Smooth muscle cell (in vitro differentiated cells): Measurements from ENCODE around the gene TRIM8. TPM values are rescaled to one million over a fixed set of nuclear protein-coding genes. Genes with fewer than 3 reads are reported as not detected.

Experiments
- DNase-seq: peaks from one replicate; lab custom pipeline; 2025; ENCODE audit not compliant: unreplicated experiment; lab: John Stamatoyannopoulos, UW
- H2AFZ ChIP-seq: fragments of 200-600 bp; sonication (generic); 2 replicates; pipeline ENCODE4 v1.6.0; 2016; ENCODE audit warnings: antibody characterized with exemption, low read depth, mild to moderate bottlenecking
- H3F3A ChIP-seq: fragments of 200-600 bp; sonication (generic); 2 replicates; pipeline ENCODE4 v1.6.0; 2017; ENCODE audit warnings: antibody characterized with exemption, low read depth
- H3K27ac ChIP-seq: fragments of 200-600 bp; sonication (generic); 2 replicates; pipeline ENCODE4 v1.5.1; 2016; ENCODE audit warnings: low read depth, mild to moderate bottlenecking
- H3K27me3 ChIP-seq: fragments of 200-600 bp; sonication (generic); 2 replicates; pipeline ENCODE4 v1.6.1; 2016; ENCODE audit warnings: low read depth, mild to moderate bottlenecking
- H3K36me3 ChIP-seq: fragments of 200-600 bp; sonication (generic); 2 replicates; pipeline ENCODE4 v1.5.1; 2016; ENCODE audit warnings: low read depth
- H3K4me1 ChIP-seq: fragments of 200-600 bp; sonication (generic); 2 replicates; pipeline ENCODE4 v1.5.1; 2016; ENCODE audit warnings: low read depth
- H3K4me2 ChIP-seq: fragments of 200-600 bp; sonication (generic); 2 replicates; pipeline ENCODE4 v1.6.0; 2016; ENCODE audit warnings: mild to moderate bottlenecking
- H3K4me3 ChIP-seq: fragments of 200-600 bp; sonication (generic); 2 replicates; pipeline ENCODE4 v1.5.1; 2016; ENCODE audit warnings: mild to moderate bottlenecking
- H3K79me2 ChIP-seq: fragments of 200-600 bp; sonication (generic); 2 replicates; pipeline ENCODE4 v1.6.0; 2016; ENCODE audit warnings: low read depth, mild to moderate bottlenecking
- H3K9ac ChIP-seq: fragments of 200-600 bp; sonication (generic); 2 replicates; pipeline ENCODE4 v1.6.0; 2016; ENCODE audit warnings: low read depth
- H3K9me3 ChIP-seq: fragments of 200-600 bp; sonication (generic); replicated peaks from 2 replicates; pipeline ENCODE4 v1.5.1; 2016; ENCODE audit warnings: low read depth
- H4K20me1 ChIP-seq: fragments of 200-600 bp; sonication (generic); 2 replicates; pipeline ENCODE4 v1.6.0; 2016; ENCODE audit warnings: low read depth
- WGBS: methylation state at CpG from one replicate; pipeline ENCODE4 v1.1.7; 2016; ENCODE audit warnings: low lambda C conversion rate; 5-methylcytosine and 5-hydroxymethylcytosine counted together
- polyA plus RNA-seq: library from polyadenylated mRNA; unstranded; fragments of >200 nt; fragmentation: Nextera tagmentation; extraction: Ambion mirVana; gene quantifications from 2 replicates; pipeline ENCODE4 v1.2.1, GENCODE V29; 2016
- total RNA-seq: library from RNA; depleted of rRNA; stranded (reverse); fragments of >200 nt; gene quantifications from 2 replicates; pipeline ENCODE4 v1.2.3, GENCODE V29; 2014
- TF ChIP-seq, protein P1 (sequence below): fragments of 200-600 bp; sonication (generic); IDR thresholded peaks from 2 replicates; pipeline ENCODE4 v1.5.1; 2017; ENCODE audit warnings: borderline replicate concordance, mild to moderate bottlenecking, antibody characterized with exemption; ENCODE audit not compliant: insufficient read depth, poor library complexity, severe bottlenecking

The TRIM8 gene
- total and polyA plus RNA-seq, 2 experiments from 2014 or later = 78.0 to 78.8 TPM

DNA sequence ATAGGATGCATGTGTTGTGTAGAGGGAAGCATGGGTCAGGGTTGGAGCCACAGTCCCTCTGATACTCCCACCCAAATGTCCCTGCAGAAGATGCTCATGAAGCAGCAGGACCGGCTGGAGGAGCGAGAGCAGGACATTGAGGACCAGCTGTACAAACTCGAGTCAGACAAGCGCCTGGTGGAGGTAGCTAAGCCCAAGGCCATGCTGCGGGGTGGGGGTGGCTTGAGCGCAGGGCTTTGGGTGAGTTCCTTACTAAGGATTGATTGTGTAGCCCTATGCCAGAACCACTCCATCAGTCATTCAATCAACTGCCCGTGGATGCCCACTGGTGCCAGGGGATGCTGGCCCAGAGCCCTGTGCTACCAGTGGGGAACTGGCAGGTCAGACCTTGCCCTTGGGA is 10.3 kb downstream of the TRIM8 start:
- peaks cover 16% of the 10 kb centered on the region for H3K4me1 ChIP-seq
- no peak overlapping the region for H3K9ac ChIP-seq
- peaks cover 52% of the 10 kb centered on the region for H3K79me2 ChIP-seq
- peaks cover 4% of the 10 kb centered on the region for H3F3A ChIP-seq
- H3K27me3 ChIP-seq = no peaks in the 10 kb centered on the region
- no peak overlapping the region for H2AFZ ChIP-seq
- H3K9me3 ChIP-seq = no peaks in the 10 kb centered on the region
- TF ChIP-seq, protein P1, sequence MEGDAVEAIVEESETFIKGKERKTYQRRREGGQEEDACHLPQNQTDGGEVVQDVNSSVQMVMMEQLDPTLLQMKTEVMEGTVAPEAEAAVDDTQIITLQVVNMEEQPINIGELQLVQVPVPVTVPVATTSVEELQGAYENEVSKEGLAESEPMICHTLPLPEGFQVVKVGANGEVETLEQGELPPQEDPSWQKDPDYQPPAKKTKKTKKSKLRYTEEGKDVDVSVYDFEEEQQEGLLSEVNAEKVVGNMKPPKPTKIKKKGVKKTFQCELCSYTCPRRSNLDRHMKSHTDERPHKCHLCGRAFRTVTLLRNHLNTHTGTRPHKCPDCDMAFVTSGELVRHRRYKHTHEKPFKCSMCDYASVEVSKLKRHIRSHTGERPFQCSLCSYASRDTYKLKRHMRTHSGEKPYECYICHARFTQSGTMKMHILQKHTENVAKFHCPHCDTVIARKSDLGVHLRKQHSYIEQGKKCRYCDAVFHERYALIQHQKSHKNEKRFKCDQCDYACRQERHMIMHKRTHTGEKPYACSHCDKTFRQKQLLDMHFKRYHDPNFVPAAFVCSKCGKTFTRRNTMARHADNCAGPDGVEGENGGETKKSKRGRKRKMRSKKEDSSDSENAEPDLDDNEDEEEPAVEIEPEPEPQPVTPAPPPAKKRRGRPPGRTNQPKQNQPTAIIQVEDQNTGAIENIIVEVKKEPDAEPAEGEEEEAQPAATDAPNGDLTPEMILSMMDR = no peak
- no peak overlapping the region for H3K4me2 ChIP-seq
- no peak for DNase-seq
- WGBS = 97% methylated on average over 7 of the region's 7 CpGs
- no peaks in the 10 kb centered on the region for H3K36me3 ChIP-seq
- no peak overlapping the region for H3K27ac ChIP-seq
- H3K4me3 ChIP-seq = no peak overlapping the region
- H4K20me1 ChIP-seq = peaks cover 89% of the 10 kb centered on the region

DNA sequence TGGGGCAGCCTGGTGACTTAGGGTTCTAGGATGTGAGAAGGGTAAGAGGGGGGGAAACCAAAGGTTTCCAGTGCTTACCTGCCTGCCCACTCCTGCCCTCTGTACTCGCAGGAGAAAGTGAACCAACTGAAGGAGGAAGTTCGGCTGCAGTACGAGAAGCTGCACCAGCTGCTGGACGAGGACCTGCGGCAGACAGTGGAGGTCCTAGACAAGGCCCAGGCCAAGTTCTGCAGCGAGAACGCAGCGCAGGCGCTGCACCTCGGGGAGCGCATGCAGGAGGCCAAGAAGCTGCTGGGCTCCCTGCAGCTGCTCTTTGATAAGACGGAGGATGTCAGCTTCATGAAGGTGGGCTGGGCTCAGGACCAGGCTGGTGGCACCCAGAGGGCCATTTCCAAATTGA is 10.7 kb downstream of the TRIM8 start:
- peaks cover 4% of the 10 kb centered on the region for H3F3A ChIP-seq
- no peak overlapping the region for H3K4me2 ChIP-seq
- no peak overlapping the region for H3K9ac ChIP-seq
- peaks cover 85% of the 10 kb centered on the region for H4K20me1 ChIP-seq
- H3K4me3 ChIP-seq = no peak overlapping the region
- H2AFZ ChIP-seq = no peak overlapping the region
- no peaks in the 10 kb centered on the region for H3K27me3 ChIP-seq
- H3K27ac ChIP-seq = no peak overlapping the region
- H3K79me2 ChIP-seq = peaks cover 48% of the 10 kb centered on the region
- DNase-seq = no peak
- no peaks in the 10 kb centered on the region for H3K9me3 ChIP-seq
- H3K36me3 ChIP-seq = no peaks in the 10 kb centered on the region
- 98% methylated on average over 12 of the region's 12 CpGs for WGBS
- TF ChIP-seq, protein P1 = no peak
- peaks cover 12% of the 10 kb centered on the region for H3K4me1 ChIP-seq

DNA sequence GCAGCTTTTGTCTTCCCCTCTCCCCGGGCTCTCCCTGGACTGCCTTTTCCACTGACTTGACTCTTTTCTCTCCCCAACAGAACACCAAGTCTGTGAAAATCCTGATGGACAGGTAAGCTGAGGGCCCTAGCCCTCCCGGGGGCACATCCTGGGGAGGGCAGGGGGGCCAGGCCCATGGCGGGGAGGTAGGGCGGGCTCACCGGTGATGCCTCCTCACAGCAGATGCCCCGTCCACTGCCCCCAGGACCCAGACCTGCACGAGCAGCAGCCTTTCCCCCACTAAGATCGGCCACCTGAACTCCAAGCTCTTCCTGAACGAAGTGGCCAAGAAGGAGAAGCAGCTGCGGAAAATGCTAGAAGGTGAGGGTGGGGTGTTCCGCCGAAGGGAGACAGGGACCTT is 11.7 kb downstream of the TRIM8 start:
- no peak overlapping the region for H3K4me3 ChIP-seq
- H3K36me3 ChIP-seq = no peaks in the 10 kb centered on the region
- H3K4me1 ChIP-seq = peaks cover 7% of the 10 kb centered on the region
- H3K79me2 ChIP-seq = peaks cover 38% of the 10 kb centered on the region
- peaks cover 75% of the 10 kb centered on the region for H4K20me1 ChIP-seq
- no peak overlapping the region for H3K9ac ChIP-seq
- TF ChIP-seq, protein P1 = no peak
- H3K27ac ChIP-seq = no peak overlapping the region
- peaks cover 4% of the 10 kb centered on the region for H3F3A ChIP-seq
- H3K9me3 ChIP-seq = no peaks in the 10 kb centered on the region
- WGBS = 98% methylated on average over 12 of the region's 12 CpGs
- no peak overlapping the region for H3K4me2 ChIP-seq
- H3K27me3 ChIP-seq = no peaks in the 10 kb centered on the region
- H2AFZ ChIP-seq = no peak overlapping the region
- no peak for DNase-seq

DNA sequence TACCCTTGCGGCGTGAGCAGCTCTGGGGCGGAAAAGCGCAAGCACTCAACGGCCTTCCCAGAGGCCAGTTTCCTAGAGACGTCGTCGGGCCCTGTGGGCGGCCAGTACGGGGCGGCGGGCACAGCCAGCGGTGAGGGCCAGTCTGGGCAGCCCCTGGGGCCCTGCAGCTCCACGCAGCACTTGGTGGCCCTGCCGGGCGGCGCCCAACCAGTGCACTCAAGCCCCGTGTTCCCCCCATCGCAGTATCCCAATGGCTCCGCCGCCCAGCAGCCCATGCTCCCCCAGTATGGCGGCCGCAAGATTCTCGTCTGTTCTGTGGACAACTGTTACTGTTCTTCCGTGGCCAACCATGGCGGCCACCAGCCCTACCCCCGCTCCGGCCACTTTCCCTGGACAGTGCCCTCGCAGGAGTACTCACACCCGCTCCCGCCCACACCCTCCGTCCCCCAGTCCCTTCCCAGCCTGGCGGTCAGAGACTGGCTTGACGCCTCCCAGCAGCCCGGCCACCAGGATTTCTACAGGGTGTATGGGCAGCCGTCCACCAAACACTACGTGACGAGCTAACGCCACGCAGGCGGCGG is 12.6 kb downstream of the TRIM8 start:
- TF ChIP-seq, protein P1 = no peak
- peaks cover 66% of the 10 kb centered on the region for H4K20me1 ChIP-seq
- no peak overlapping the region for H3K27ac ChIP-seq
- WGBS = 96% methylated on average over 34 of the region's 42 CpGs
- H3K79me2 ChIP-seq = peaks cover 29% of the 10 kb centered on the region
- no peaks in the 10 kb centered on the region for H3K36me3 ChIP-seq
- H2AFZ ChIP-seq = no peak overlapping the region
- H3K9ac ChIP-seq = no peak overlapping the region
- no peaks in the 10 kb centered on the region for H3K9me3 ChIP-seq
- no peak overlapping the region for H3K4me2 ChIP-seq
- H3K4me1 ChIP-seq = peaks cover 11% of the 10 kb centered on the region
- peaks cover 8% of the 10 kb centered on the region for H3F3A ChIP-seq
- no peak for DNase-seq
- H3K27me3 ChIP-seq = no peaks in the 10 kb centered on the region
- H3K4me3 ChIP-seq = no peak overlapping the region
